H1 (cell line): ENCODE data around the gene SLC25A21. TPM values are rescaled to one million over a fixed set of nuclear protein-coding genes. Genes with fewer than 3 reads are reported as not detected.

ENCODE experiments used
- BCL11A ChIP-seq, 2 experiments: IDR thresholded peaks; one replicate each; pipeline ENCODE4 v1.6.1; 2011; ENCODE audit warnings: low read depth in 2 of 2, low read length in 2 of 2, mild to moderate bottlenecking in 2 of 2
- CHD1 ChIP-seq: IDR thresholded peaks from 2 replicates; pipeline ENCODE4 v1.6.1; 2012; ENCODE audit warnings: low read depth, low read length, improper control_type of control experiment
- HDAC2 ChIP-seq, 2 experiments: fragments of 300-600 bp in 1 of 2; sonication (generic) in 1 of 2; IDR thresholded peaks; 2 replicates each; pipeline ENCODE4 v1.6.1; 2011 to 2012; ENCODE audit warnings: low read depth in 2 of 2, low read length in 2 of 2, mild to moderate bottlenecking in 2 of 2, moderate library complexity in 2 of 2, borderline replicate concordance in 1 of 2, inconsistent platforms in 1 of 2
- SIRT6 ChIP-seq: IDR thresholded peaks from one replicate; pipeline ENCODE4 v1.7.1; 2012; ENCODE audit warnings: low read length, inconsistent platforms
- TEAD4 ChIP-seq: IDR thresholded peaks from 2 replicates; pipeline ENCODE4 v1.6.1; 2012; ENCODE audit warnings: low read depth, low read length, inconsistent platforms, mixed read lengths
- polyA plus RNA-seq, 7 experiments: library from polyadenylated mRNA; depleted of rRNA in 3 of 7; stranded (reverse) in 5 of 7; unstranded in 2 of 7; fragments of >200 nt in 5 of 7; fragments of 200-250 nt in 2 of 7; gene quantifications; 1 replicate in 5 of 7; 2 replicates in 1 of 7; 4 replicates in 1 of 7; pipeline versions ENCODE4 v1.2.1 to v1.2.3, GENCODE V29; 2011 to 2013; ENCODE audit warnings: missing spikeins in 2 of 7, mixed read lengths in 2 of 7
- total RNA-seq: library from RNA; stranded (reverse); fragmentation: NEBNext Ultra II Directional; extraction: Animal tissue kit (Norgen Biotek cat#: 25700); gene quantifications from 2 replicates; pipeline ENCODE4 v1.2.1, GENCODE V29; 2021
- TF ChIP-seq, protein P1 (sequence below): IDR thresholded peaks from 2 replicates; pipeline ENCODE4 v1.6.1; 2012; ENCODE audit warnings: low read length, inconsistent platforms

SLC25A21 gene
- total and polyA plus RNA-seq, 2 of the 8 experiments (the other 6 are each of a cell fraction or from before 2014, with no cell fraction given) = 6.9 to 15.7 TPM

DNA sequence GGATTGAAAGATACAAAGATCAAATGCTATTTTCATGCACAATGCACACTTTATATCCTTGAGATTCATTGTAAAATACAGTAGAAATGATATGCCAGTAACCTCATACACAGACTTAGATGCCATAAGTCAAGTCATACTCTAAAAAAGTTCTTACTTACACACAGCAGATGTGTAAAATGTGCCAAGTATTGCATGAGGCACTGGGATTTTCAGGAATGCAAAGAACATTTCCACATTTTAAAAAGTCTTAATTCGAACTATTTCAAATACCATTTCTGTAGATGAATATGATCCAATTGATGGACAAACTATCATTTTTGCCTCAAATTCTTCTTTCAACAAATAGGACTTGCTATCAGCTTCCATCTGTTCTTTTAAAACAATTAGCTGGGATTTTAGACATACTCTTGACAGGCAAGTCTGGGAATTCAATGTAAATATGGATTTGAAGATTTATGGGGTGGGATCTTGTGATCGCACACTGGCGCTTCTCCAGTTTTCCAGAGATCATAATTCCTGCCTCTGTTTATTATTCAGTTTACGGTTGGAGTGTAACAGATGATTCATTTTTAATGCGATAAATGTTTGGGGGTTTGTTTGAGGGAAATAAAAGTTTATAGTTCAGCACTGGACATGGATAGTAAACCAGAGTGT is 326.9 kb downstream of the SLC25A21 start (continued):
- TF ChIP-seq HDAC2 (IDR thresholded peaks at IDR 0.05; ENCODE audit: borderline replicate concordance in 1 of 2, low read depth in 2 of 2, low read length in 2 of 2) (no peak), CHD1 (no peak), BCL11A (IDR thresholded peaks at IDR 0.05; ENCODE audit: low read depth in 2 of 2, low read length in 2 of 2) (no peak), SIRT6 (no peak), TEAD4 (no peak)
- TF ChIP-seq, protein P1, sequence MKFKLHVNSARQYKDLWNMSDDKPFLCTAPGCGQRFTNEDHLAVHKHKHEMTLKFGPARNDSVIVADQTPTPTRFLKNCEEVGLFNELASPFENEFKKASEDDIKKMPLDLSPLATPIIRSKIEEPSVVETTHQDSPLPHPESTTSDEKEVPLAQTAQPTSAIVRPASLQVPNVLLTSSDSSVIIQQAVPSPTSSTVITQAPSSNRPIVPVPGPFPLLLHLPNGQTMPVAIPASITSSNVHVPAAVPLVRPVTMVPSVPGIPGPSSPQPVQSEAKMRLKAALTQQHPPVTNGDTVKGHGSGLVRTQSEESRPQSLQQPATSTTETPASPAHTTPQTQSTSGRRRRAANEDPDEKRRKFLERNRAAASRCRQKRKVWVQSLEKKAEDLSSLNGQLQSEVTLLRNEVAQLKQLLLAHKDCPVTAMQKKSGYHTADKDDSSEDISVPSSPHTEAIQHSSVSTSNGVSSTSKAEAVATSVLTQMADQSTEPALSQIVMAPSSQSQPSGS = no peak
